Large intestine (tissue), 12 donors: ENCODE data around the gene RPL27. TPM values are rescaled to one million over a fixed set of nuclear protein-coding genes. Genes with fewer than 3 reads are reported as not detected.

Experiments used
- DNase-seq, 2 donors: peaks; one replicate each; pipeline versions ENCODE4 v3.0.0 to v3.0.0-alpha.2; 2013
- H3K27ac ChIP-seq: one replicate; pipeline ENCODE4 v1.5.1; 2013; ENCODE audit warnings: low read length
- H3K27me3 ChIP-seq: 2 replicates; pipeline ENCODE4 v1.6.1; 2013; ENCODE audit warnings: low read length; ENCODE audit not compliant: control insufficient read depth, insufficient read depth
- H3K36me3 ChIP-seq: 2 replicates; pipeline ENCODE4 v1.6.1; 2013; ENCODE audit warnings: low read length; ENCODE audit not compliant: control insufficient read depth, insufficient read depth
- H3K4me1 ChIP-seq: one replicate; pipeline ENCODE4 v1.6.1; 2013; ENCODE audit warnings: low read length; ENCODE audit not compliant: control insufficient read depth, insufficient read depth
- H3K4me3 ChIP-seq: one replicate; pipeline ENCODE4 v1.5.1; 2013; ENCODE audit warnings: low read length
- H3K9me3 ChIP-seq: one replicate; pipeline ENCODE4 v1.6.1; 2013; ENCODE audit warnings: mild to moderate bottlenecking, low read depth, low read length, moderate library complexity; ENCODE audit not compliant: control insufficient read depth
- WGBS: methylation state at CpG from one replicate; pipeline ENCODE4 v1.1.5; 2013; ENCODE audit warnings: low lambda C conversion rate; ENCODE audit not compliant: insufficient coverage; 5-methylcytosine and 5-hydroxymethylcytosine counted together
- long read RNA-seq, 11 donors: transcript quantifications; one replicate each; lab custom pipeline, GENCODE V29; 2026
- polyA plus RNA-seq: library from polyadenylated mRNA; unstranded; fragments of 120-200 nt; gene quantifications from one replicate; pipeline ENCODE4 v1.2.1, GENCODE V29; 2013

The RPL27 gene
- 2,151 TPM for polyA plus RNA-seq
- long read RNA-seq, donor 1, transcript RPL27-208 (3 exons, 1,872 nt), result minor isoform, 55 of 1,054 reads
- long read RNA-seq, donor 1, transcript RPL27-201 (5 exons, 505 nt), result major isoform, 515 of 1,054 reads
- long read RNA-seq, donor 1, transcript RPL27-206 (4 exons, 730 nt), result minor isoform, 386 of 1,054 reads
- long read RNA-seq, donor 1, transcript RPL27-204 (4 exons, 318 nt), result minor isoform, 5 of 1,054 reads
- long read RNA-seq, donor 1, partial matches to known transcripts, result 90 of 1,054 reads
- long read RNA-seq, donor 1, other reads (novel, unspliced or antisense), result 0 of 1,054 reads
- long read RNA-seq, donor 2, transcript RPL27-201 (5 exons, 505 nt), result major isoform, 1,059 of 2,077 reads
- long read RNA-seq, donor 2, transcript RPL27-208 (3 exons, 1,872 nt), result minor isoform, 100 of 2,077 reads
- long read RNA-seq, donor 2, transcript RPL27-206 (4 exons, 730 nt), result minor isoform, 761 of 2,077 reads
- long read RNA-seq, donor 2, partial matches to known transcripts, result 153 of 2,077 reads
- long read RNA-seq, donor 2, other reads (novel, unspliced or antisense), result 0 of 2,077 reads
- long read RNA-seq, donor 3, result 0 reads
- long read RNA-seq, donor 4, transcript RPL27-208 (3 exons, 1,872 nt), result minor isoform, 16 of 343 reads
- long read RNA-seq, donor 4, transcript RPL27-201 (5 exons, 505 nt), result major isoform, 151 of 343 reads
- long read RNA-seq, donor 4, transcript RPL27-206 (4 exons, 730 nt), result minor isoform, 134 of 343 reads
- long read RNA-seq, donor 4, partial matches to known transcripts, result 41 of 343 reads
- long read RNA-seq, donor 4, other reads (novel, unspliced or antisense), result 0 of 343 reads
- long read RNA-seq, donor 5, transcript RPL27-204 (4 exons, 318 nt), result minor isoform, 5 of 953 reads
- long read RNA-seq, donor 5, transcript RPL27-206 (4 exons, 730 nt), result minor isoform, 380 of 953 reads
- long read RNA-seq, donor 5, transcript RPL27-201 (5 exons, 505 nt), result major isoform, 461 of 953 reads
- long read RNA-seq, donor 5, transcript RPL27-208 (3 exons, 1,872 nt), result minor isoform, 45 of 953 reads
- long read RNA-seq, donor 5, partial matches to known transcripts, result 62 of 953 reads
- long read RNA-seq, donor 5, other reads (novel, unspliced or antisense), result 0 of 953 reads
- long read RNA-seq, donor 6, transcript RPL27-201 (5 exons, 505 nt), result major isoform, 877 of 2,100 reads
- long read RNA-seq, donor 6, transcript RPL27-208 (3 exons, 1,872 nt), result minor isoform, 178 of 2,100 reads
- long read RNA-seq, donor 6, transcript RPL27-206 (4 exons, 730 nt), result minor isoform, 850 of 2,100 reads
- long read RNA-seq, donor 6, partial matches to known transcripts, result 190 of 2,100 reads
- long read RNA-seq, donor 6, other reads (novel, unspliced or antisense), result 0 of 2,100 reads
- long read RNA-seq, donor 7, transcript RPL27-201 (5 exons, 505 nt), result major isoform, 479 of 1,017 reads
- long read RNA-seq, donor 7, transcript RPL27-208 (3 exons, 1,872 nt), result minor isoform, 76 of 1,017 reads
- long read RNA-seq, donor 7, transcript RPL27-206 (4 exons, 730 nt), result minor isoform, 378 of 1,017 reads
- long read RNA-seq, donor 7, partial matches to known transcripts, result 80 of 1,017 reads
- long read RNA-seq, donor 7, other reads (novel, unspliced or antisense), result 0 of 1,017 reads
- long read RNA-seq, donor 8, transcript RPL27-201 (5 exons, 505 nt), result major isoform, 1,371 of 2,775 reads
- long read RNA-seq, donor 8, transcript RPL27-206 (4 exons, 730 nt), result minor isoform, 1,045 of 2,775 reads
- long read RNA-seq, donor 8, transcript RPL27-204 (4 exons, 318 nt), result minor isoform, 11 of 2,775 reads
- long read RNA-seq, donor 8, transcript RPL27-208 (3 exons, 1,872 nt), result minor isoform, 129 of 2,775 reads
- long read RNA-seq, donor 8, partial matches to known transcripts, result 211 of 2,775 reads
- long read RNA-seq, donor 8, other reads (novel, unspliced or antisense), result 5 of 2,775 reads
- long read RNA-seq, donor 9, transcript RPL27-201 (5 exons, 505 nt), result major isoform, 1,361 of 3,060 reads
- long read RNA-seq, donor 9, transcript RPL27-206 (4 exons, 730 nt), result minor isoform, 1,179 of 3,060 reads
- long read RNA-seq, donor 9, transcript RPL27-208 (3 exons, 1,872 nt), result minor isoform, 238 of 3,060 reads
- long read RNA-seq, donor 9, transcript RPL27-203 (2 exons, 584 nt), result minor isoform, 7 of 3,060 reads
- long read RNA-seq, donor 9, partial matches to known transcripts, result 263 of 3,060 reads
- long read RNA-seq, donor 9, other reads (novel, unspliced or antisense), result 5 of 3,060 reads
- long read RNA-seq, donor 10, transcript RPL27-204 (4 exons, 318 nt), result minor isoform, 5 of 2,499 reads
- long read RNA-seq, donor 10, transcript RPL27-206 (4 exons, 730 nt), result minor isoform, 982 of 2,499 reads
- long read RNA-seq, donor 10, transcript RPL27-201 (5 exons, 505 nt), result major isoform, 1,148 of 2,499 reads
- long read RNA-seq, donor 10, transcript RPL27-208 (3 exons, 1,872 nt), result minor isoform, 175 of 2,499 reads
- long read RNA-seq, donor 10, partial matches to known transcripts, result 182 of 2,499 reads
- long read RNA-seq, donor 10, other reads (novel, unspliced or antisense), result 5 of 2,499 reads
- long read RNA-seq, donor 11, transcript RPL27-201 (5 exons, 505 nt), result major isoform, 593 of 1,333 reads
- long read RNA-seq, donor 11, transcript RPL27-208 (3 exons, 1,872 nt), result minor isoform, 102 of 1,333 reads
- long read RNA-seq, donor 11, transcript RPL27-206 (4 exons, 730 nt), result minor isoform, 536 of 1,333 reads
- long read RNA-seq, donor 11, transcript RPL27-204 (4 exons, 318 nt), result minor isoform, 5 of 1,333 reads
- long read RNA-seq, donor 11, partial matches to known transcripts, result 96 of 1,333 reads
- long read RNA-seq, donor 11, other reads (novel, unspliced or antisense), result 0 of 1,333 reads

GRCh38 chr17:42997984-42998938 lies at the start of gene RPL27:
RPL27 (plus strand) TSS chr17:42998419; CDS start chr17:42998751, 332 bp downstream.
- H3K4me3 ChIP-seq, result peak within 1 kb of the TSS; percentile 71
- H3K4me1 ChIP-seq, result peaks cover 8% of the 10 kb centered on the region
- WGBS, result no CpG with 5 or more reads among the region's 49 CpGs
- peaks cover 38% of the 10 kb centered on the region for H3K36me3 ChIP-seq
- H3K9me3 ChIP-seq, result no peaks in the 10 kb centered on the region
- peak within 1 kb of the TSS; percentile 80 for H3K27ac ChIP-seq
- no peaks in the 10 kb centered on the region for H3K27me3 ChIP-seq
- DNase-seq, result peak; percentile 100

DNA sequence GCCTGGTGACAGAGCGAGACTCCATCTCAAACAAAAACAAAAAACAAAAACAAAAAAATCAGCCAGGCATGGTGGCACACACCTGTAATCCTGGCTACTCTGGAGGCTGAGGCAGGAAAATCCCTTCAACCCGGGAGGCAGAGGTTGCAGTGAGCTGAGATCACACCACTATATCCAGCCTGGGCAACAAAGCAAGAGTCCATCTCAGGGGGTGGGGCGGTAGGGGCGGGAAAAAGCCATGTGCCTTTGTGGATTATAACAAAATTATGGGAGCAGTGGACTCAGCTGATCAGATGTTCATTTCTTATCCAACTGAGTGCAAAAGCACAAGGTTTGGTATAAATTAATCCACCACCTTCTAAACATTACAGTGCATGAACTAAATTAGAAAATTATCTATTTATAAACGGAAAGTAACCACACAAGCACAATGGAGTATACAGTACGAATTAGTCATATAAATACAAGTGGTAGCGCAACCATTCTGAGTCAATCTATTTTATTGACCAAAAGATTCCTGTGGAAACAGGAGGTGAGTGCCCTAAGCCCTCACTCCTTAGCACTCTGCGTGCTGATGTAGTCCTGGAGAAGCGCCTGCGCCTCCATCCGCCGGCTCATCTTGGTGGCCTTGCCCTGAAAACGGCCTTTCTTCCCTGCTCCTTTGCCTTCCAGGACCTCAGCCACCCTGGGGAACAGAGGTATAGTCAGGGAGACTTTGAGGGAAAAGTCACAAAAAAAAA lies 48.0 kb upstream of the RPL27 start:
- Histone ChIP-seq H3K27ac (no peak overlapping the region), H3K9me3 (no peaks in the 10 kb centered on the region), H3K36me3 (peaks cover 56% of the 10 kb centered on the region), H3K4me3 (no peak overlapping the region), H3K4me1 (no peaks in the 10 kb centered on the region), H3K27me3 (no peaks in the 10 kb centered on the region)
- no CpG with 5 or more reads among the region's 13 CpGs for WGBS
- no peak for DNase-seq

GRCh38 chr17:42953669-42954068 lies 44.5 kb upstream of the RPL27 start:
- WGBS, result no CpG with 5 or more reads among the region's 1 CpG
- peaks cover 77% of the 10 kb centered on the region for H3K36me3 ChIP-seq
- H3K27ac ChIP-seq, result no peak overlapping the region
- no peaks in the 10 kb centered on the region for H3K9me3 ChIP-seq
- H3K4me3 ChIP-seq, result no peak overlapping the region
- no peaks in the 10 kb centered on the region for H3K27me3 ChIP-seq
- no peak for DNase-seq
- H3K4me1 ChIP-seq, result no peaks in the 10 kb centered on the region

GRCh38 chr17:42964161-42964932 lies 33.9 kb upstream of the RPL27 start, which contains the start of gene AARSD1:
AARSD1 (minus strand) TSS chr17:42964454; CDS start chr17:42964440, 14 bp downstream.
- Histone ChIP-seq H3K9me3 (no peaks in the 10 kb centered on the region), H3K4me1 (no peaks in the 10 kb centered on the region), H3K4me3 (peak within 1 kb of the TSS; percentile 74), H3K27me3 (no peaks in the 10 kb centered on the region), H3K27ac (peak within 1 kb of the TSS; percentile 55), H3K36me3 (peaks cover 21% of the 10 kb centered on the region)
- WGBS, result 0% methylated on average over 3 of the region's 43 CpGs
- peak; percentile 95 to 96 for DNase-seq

GRCh38 chr17:42967925-42968324 lies 30.3 kb upstream of the RPL27 start:
- Histone ChIP-seq H3K36me3 (no peaks in the 10 kb centered on the region), H3K4me1 (no peaks in the 10 kb centered on the region), H3K9me3 (no peaks in the 10 kb centered on the region), H3K27me3 (no peaks in the 10 kb centered on the region), H3K27ac (no peak overlapping the region), H3K4me3 (no peak overlapping the region)
- WGBS, result no CpG with 5 or more reads among the region's 1 CpG
- DNase-seq, result no peak

GRCh38 chr17:42969001-42969581 lies 29.1 kb upstream of the RPL27 start:
- Histone ChIP-seq H3K4me3 (no peak overlapping the region), H3K36me3 (no peaks in the 10 kb centered on the region), H3K27me3 (no peaks in the 10 kb centered on the region), H3K27ac (no peak overlapping the region), H3K9me3 (no peaks in the 10 kb centered on the region), H3K4me1 (no peaks in the 10 kb centered on the region)
- no peak for DNase-seq
- no CpG with 5 or more reads among the region's 5 CpGs for WGBS
